A549 (cell line): ENCODE measurements around the gene DLG2. TPM values are rescaled to one million over a fixed set of nuclear protein-coding genes. Genes with fewer than 3 reads are reported as not detected.

Source experiments
- ATAC-seq, 2 experiments: fragments of 200-7000 bp in 1 of 2; fragments of >200 bp in 1 of 2; cut with Nextera tagmentation in 1 of 2; cut with Tn5 transposase in 1 of 2; 3 replicates each; pipeline versions ENCODE4 v1.8.0 to v1.9.1; 2018 to 2020; ENCODE audit warnings: mild to moderate bottlenecking in 1 of 2, moderate library complexity in 1 of 2
- CTCF ChIA-PET: fragments of 300-600 bp; sonication (Branson Sonifier 250); formaldehyde crosslinking; extraction: SDS; loops from one replicate; lab custom pipeline; 2021; ENCODE audit warnings: antibody characterized with exemption, inconsistent platforms; lab: Yijun Ruan, JAX
- POLR2A ChIA-PET: fragments of 350-600 bp; formaldehyde crosslinking; extraction: SDS; loops from one replicate; lab custom pipeline; 2021; ENCODE audit warnings: antibody characterized with exemption, inconsistent platforms; lab: Yijun Ruan, JAX
- DNase-seq, 2 experiments: peaks; one replicate each; pipeline versions ENCODE4 v3.0.0 to v3.0.0-alpha.2; 2011 to 2016; ENCODE audit warnings: low read depth in 1 of 2, low spot score in 1 of 2
- FAIRE-seq: peaks from 2 replicates; lab custom pipeline; 2011; peaks lifted over from hg19 to GRCh38; lab: Jason Lieb, UNC
- H3K27ac ChIP-seq, 2 experiments: fragments of >200 bp; sonication (Bioruptor Twin); formaldehyde crosslinking; 3 replicates each; pipeline ENCODE4 v1.5.1; 2016 to 2017
- H3K4me1 ChIP-seq: fragments of >200 bp; sonication (Bioruptor Twin); formaldehyde crosslinking; 3 replicates; pipeline ENCODE4 v1.6.1; 2016
- H3K4me2 ChIP-seq: fragments of >200 bp; sonication (Bioruptor Twin); formaldehyde crosslinking; 3 replicates; pipeline ENCODE4 v1.6.1; 2016
- H3K4me3 ChIP-seq: fragments of >200 bp; sonication (Bioruptor Twin); formaldehyde crosslinking; 3 replicates; pipeline ENCODE4 v1.5.1; 2016
- H3K9me3 ChIP-seq: fragments of >200 bp; sonication (Bioruptor Twin); formaldehyde crosslinking; 3 replicates; pipeline ENCODE4 v1.6.1; 2016
- BHLHE40 ChIP-seq: IDR thresholded peaks from 2 replicates; pipeline ENCODE4 v1.6.1; 2012; ENCODE audit warnings: low read depth, low read length, inconsistent platforms
- CEBPB ChIP-seq, 2 experiments: fragments of >200 bp in 1 of 2; sonication (Bioruptor Twin) in 1 of 2; formaldehyde crosslinking in 1 of 2; IDR thresholded peaks; 2 replicates each; pipeline ENCODE4 v1.6.1; 2012 to 2016
- ESRRA ChIP-seq: fragments of 150-350 bp; IDR thresholded peaks from 2 replicates; pipeline ENCODE4 v1.6.1; 2014; ENCODE audit warnings: mild to moderate bottlenecking, low read length, borderline replicate concordance
- HDAC2 ChIP-seq: fragments of 200-600 bp; sonication (generic); IDR thresholded peaks from 2 replicates; pipeline ENCODE4 v1.6.1; 2016
- HOXB5 ChIP-seq: fragments of 250-450 bp; sonication (Bioruptor Pico); IDR thresholded peaks from 2 replicates; pipeline ENCODE4 v1.5.0; 2020; ENCODE audit warnings: mild to moderate bottlenecking, moderate library complexity
- JUN ChIP-seq, 2 experiments: fragments of >200 bp; sonication (Bioruptor Twin); formaldehyde crosslinking; IDR thresholded peaks; 2 replicates in 1 of 2; 3 replicates in 1 of 2; pipeline ENCODE4 v1.6.1; 2016 to 2017
- JUNB ChIP-seq: fragments of >200 bp; sonication (Bioruptor Twin); formaldehyde crosslinking; IDR thresholded peaks from 2 replicates; pipeline ENCODE4 v1.6.1; 2016
- KDM5A ChIP-seq: fragments of 200-600 bp; sonication (generic); IDR thresholded peaks from 2 replicates; pipeline ENCODE4 v1.6.1; 2016; ENCODE audit warnings: antibody characterized with exemption, mild to moderate bottlenecking
- MAZ ChIP-seq: fragments of 150-350 bp; IDR thresholded peaks from 2 replicates; pipeline ENCODE4 v1.6.1; 2014; ENCODE audit warnings: antibody characterized with exemption, low read depth, low read length, borderline replicate concordance
- NFE2L2 ChIP-seq: fragments of 150-350 bp; conservative IDR thresholded peaks from 2 replicates; pipeline ENCODE4 v1.6.1; 2014; ENCODE audit warnings: low read length
- NPAS2 ChIP-seq: fragments of 250-450 bp; sonication (Bioruptor Pico); IDR thresholded peaks from 2 replicates; pipeline ENCODE4 v1.8.0; 2022; ENCODE audit warnings: mild to moderate bottlenecking, moderate library complexity, borderline replicate concordance
- PHF8 ChIP-seq: fragments of 200-600 bp; sonication (generic); IDR thresholded peaks from 2 replicates; pipeline ENCODE4 v1.6.1; 2016; ENCODE audit warnings: low read depth, mild to moderate bottlenecking, antibody characterized with exemption, moderate library complexity, borderline replicate concordance
- POLR2A ChIP-seq: IDR thresholded peaks from 2 replicates; pipeline ENCODE4 v1.6.1; 2012; ENCODE audit warnings: mild to moderate bottlenecking, low read length
- POLR2AphosphoS2 ChIP-seq: conservative IDR thresholded peaks from 2 replicates; pipeline ENCODE4 v1.6.1; 2012; ENCODE audit warnings: low read length, improper control_type of control experiment, inconsistent platforms
- RAD21 ChIP-seq, 2 experiments: fragments of >200 bp in 1 of 2; sonication (Bioruptor Twin) in 1 of 2; formaldehyde crosslinking in 1 of 2; IDR thresholded peaks in 1 of 2; conservative IDR thresholded peaks in 1 of 2; 2 replicates in 1 of 2; 3 replicates in 1 of 2; pipeline ENCODE4 v1.6.1; 2012 to 2018; ENCODE audit warnings: inconsistent platforms in 1 of 2
- RCOR1 ChIP-seq: fragments of 150-350 bp; IDR thresholded peaks from 2 replicates; pipeline ENCODE4 v1.6.1; 2014; ENCODE audit warnings: antibody characterized with exemption, low read length, low read depth
- RFX5 ChIP-seq: fragments of 450-650 bp; IDR thresholded peaks from 2 replicates; pipeline ENCODE4 v1.7.1; 2014; ENCODE audit warnings: antibody characterized with exemption, mild to moderate bottlenecking, moderate library complexity
- RNF2 ChIP-seq: fragments of 200-600 bp; sonication (generic); IDR thresholded peaks from 2 replicates; pipeline ENCODE4 v1.6.1; 2016; ENCODE audit warnings: low read depth, mild to moderate bottlenecking, antibody characterized with exemption, moderate library complexity, borderline replicate concordance
- TFCP2L1 ChIP-seq: fragments of 250-450 bp; sonication (Bioruptor Pico); IDR thresholded peaks from 2 replicates; pipeline ENCODE4 v1.5.0; 2021; ENCODE audit warnings: mild to moderate bottlenecking
- ZC3H11A ChIP-seq: fragments of 450-650 bp; IDR thresholded peaks from 2 replicates; pipeline ENCODE4 v1.6.1; 2014; ENCODE audit warnings: antibody characterized with exemption, mild to moderate bottlenecking
- ZFP36 ChIP-seq: fragments of 450-650 bp; IDR thresholded peaks from 2 replicates; pipeline ENCODE4 v1.6.1; 2014; ENCODE audit warnings: borderline replicate concordance; ENCODE audit not compliant: partially characterized antibody
- ZSCAN20 ChIP-seq: fragments of 250-450 bp; sonication (Bioruptor Pico); IDR thresholded peaks from 2 replicates; pipeline ENCODE4 v1.8.0; 2022; ENCODE audit warnings: mild to moderate bottlenecking, moderate library complexity
- WGBS: methylation state at CpG from one replicate; pipeline ENCODE4 v1.1.6; 2017; ENCODE audit errors: missing lambda C conversion rate; 5-methylcytosine and 5-hydroxymethylcytosine counted together
- polyA plus RNA-seq, 4 experiments: library from polyadenylated mRNA; depleted of rRNA in 3 of 4; stranded (reverse); fragments of >200 nt; fragmentation: RNase III in 1 of 4; extraction: RNeasy Plus Mini Kit Qiagen cat#74134 plus additional on column Dnase treatment in 1 of 4; gene quantifications; 2 replicates in 3 of 4; 3 replicates in 1 of 4; pipeline ENCODE4 v1.2.3, GENCODE V29; 2011 to 2017
- TF ChIP-seq, protein P1 (sequence below): fragments of >200 bp; sonication (Bioruptor Twin); formaldehyde crosslinking; IDR thresholded peaks from 3 replicates; pipeline ENCODE4 v1.6.1; 2016
- TF ChIP-seq, protein P2 (sequence below): fragments of 450-650 bp; IDR thresholded peaks from 2 replicates; pipeline ENCODE4 v1.6.1; 2014; ENCODE audit warnings: antibody characterized with exemption
- TF ChIP-seq, protein P3 (sequence below): IDR thresholded peaks from 2 replicates; pipeline ENCODE4 v1.6.1; 2012; ENCODE audit warnings: low read depth, borderline replicate concordance
- TF ChIP-seq, protein P4 (sequence below): fragments of 250-450 bp; sonication (Bioruptor Pico); IDR thresholded peaks from 2 replicates; pipeline ENCODE4 v1.5.0; 2020; ENCODE audit warnings: low read depth, mild to moderate bottlenecking, moderate library complexity
- TF ChIP-seq, protein P5 (sequence below): IDR thresholded peaks from 2 replicates; pipeline ENCODE4 v1.6.1; 2012
- TF ChIP-seq, protein P6 (sequence below): fragments of 250-450 bp; sonication (Bioruptor Pico); IDR thresholded peaks from 2 replicates; pipeline ENCODE4 v1.5.0; 2021; ENCODE audit warnings: mild to moderate bottlenecking, moderate library complexity, borderline replicate concordance

DLG2 gene
- polyA plus RNA-seq, 2 of the 4 experiments (the other 2 are of a cell fraction), result 0.26 to 0.79 TPM

DNA sequence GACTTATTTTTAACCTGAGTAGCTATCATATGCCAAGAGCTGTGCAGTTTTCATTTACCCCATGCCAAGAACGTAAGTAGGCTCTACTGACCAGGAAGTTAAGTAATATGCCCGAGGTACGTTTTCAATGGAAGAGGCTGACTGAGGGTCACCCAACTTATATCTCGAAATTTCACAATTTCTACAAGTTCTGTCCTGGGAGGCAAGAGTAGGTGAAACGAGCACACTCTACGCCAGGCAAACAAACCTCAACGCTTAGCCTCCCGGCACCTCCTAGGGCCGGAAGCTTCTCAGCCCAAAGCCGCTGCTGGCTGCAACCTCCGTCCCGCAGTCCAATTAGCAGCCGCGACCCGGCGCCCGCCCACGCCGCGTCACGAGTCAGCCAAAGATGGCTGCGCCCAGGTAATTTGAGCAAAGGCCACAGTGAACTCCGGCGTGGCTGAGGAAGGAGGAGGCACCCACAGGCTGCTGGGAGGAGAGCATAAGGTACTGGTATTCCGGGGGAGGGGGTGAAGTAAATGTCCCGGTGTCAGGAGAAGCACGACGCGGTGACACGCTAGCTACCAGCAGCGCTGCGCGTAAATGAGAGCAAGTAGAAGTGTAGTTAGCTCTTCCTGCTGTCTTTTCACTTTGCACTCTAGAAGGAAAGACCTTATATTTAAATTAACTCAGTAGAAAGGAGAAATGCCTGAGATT lies 20.6 kb upstream of the DLG2 start, which contains the start of gene TMEM126A:
Gene TMEM126A, plus strand, starts transcription at position 364 of the 696 bp plus-strand sequence. CDS start 2,289 bp downstream, outside the sequence.
- WGBS, result under 1% methylated on average over 31 of the region's 33 CpGs
- H3K27ac ChIP-seq, result peak within 1 kb of the TSS; percentile 86 to 89
- FAIRE-seq, result peak; percentile 74
- H3K9me3 ChIP-seq, result no peaks in the 10 kb centered on the region
- ChIA-PET POLR2A (interaction anchor here (0.6 to 3.5 kb wide), 10 partner anchors 10 to 598 kb away, joined by 3 to 37 read pairs (median 4); partner anchors contain the start of genes CREBZF, DLG2 and TMEM126B), CTCF (interaction anchor here (0.8 to 2.1 kb wide), 5 partner anchors 11 to 208 kb away, joined by 3 to 6 read pairs (median 3); partner anchors contain the start of gene CCDC83)
- DNase-seq, result peak; percentile 77 to 89
- peak; percentile 97 to 98 for ATAC-seq
- TF ChIP-seq HDAC2 (peak; percentile 58; the same call in 1 of the 2 replicates), ZFP36 (no peak), ZSCAN20 (CRISPR knock-in tag) (0 out of 2 replicates have a peak, but pooled peaks have one; percentile 31), BHLHE40 (no peak), HOXB5 (CRISPR knock-in tag) (no peak), JUNB (no peak), ESRRA (no peak), POLR2AphosphoS2 (no peak; the same call in 1 of the 2 replicates), MAZ (no peak), RCOR1 (no peak), RNF2 (no peak), KDM5A (peak; percentile 97), RAD21 (conservative IDR thresholded peaks at IDR 0.05 in 1 of 2, IDR thresholded peaks at IDR 0.05 in 1 of 2) (no peak), POLR2A (peak; percentile 88), PHF8 (peak; percentile 86), NPAS2 (CRISPR knock-in tag) (no peak), JUN (IDR thresholded peaks at IDR 0.05) (peak; percentile 68 to 79; a peak in 4 of 5 replicates), NFE2L2 (no peak), TFCP2L1 (CRISPR knock-in tag) (no peak), RFX5 (0 out of 2 replicates have a peak, but pooled peaks have one; percentile 23), CEBPB (IDR thresholded peaks at IDR 0.05) (peak in 1 of 2 experiments; percentile 33; a peak in 1 of 4 replicates), ZC3H11A (no peak)
- TF ChIP-seq, protein P1, sequence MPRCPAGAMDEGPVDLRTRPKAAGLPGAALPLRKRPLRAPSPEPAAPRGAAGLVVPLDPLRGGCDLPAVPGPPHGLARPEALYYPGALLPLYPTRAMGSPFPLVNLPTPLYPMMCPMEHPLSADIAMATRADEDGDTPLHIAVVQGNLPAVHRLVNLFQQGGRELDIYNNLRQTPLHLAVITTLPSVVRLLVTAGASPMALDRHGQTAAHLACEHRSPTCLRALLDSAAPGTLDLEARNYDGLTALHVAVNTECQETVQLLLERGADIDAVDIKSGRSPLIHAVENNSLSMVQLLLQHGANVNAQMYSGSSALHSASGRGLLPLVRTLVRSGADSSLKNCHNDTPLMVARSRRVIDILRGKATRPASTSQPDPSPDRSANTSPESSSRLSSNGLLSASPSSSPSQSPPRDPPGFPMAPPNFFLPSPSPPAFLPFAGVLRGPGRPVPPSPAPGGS, result peak; percentile 66; the same call in 1 of the 3 replicates
- TF ChIP-seq, protein P2, sequence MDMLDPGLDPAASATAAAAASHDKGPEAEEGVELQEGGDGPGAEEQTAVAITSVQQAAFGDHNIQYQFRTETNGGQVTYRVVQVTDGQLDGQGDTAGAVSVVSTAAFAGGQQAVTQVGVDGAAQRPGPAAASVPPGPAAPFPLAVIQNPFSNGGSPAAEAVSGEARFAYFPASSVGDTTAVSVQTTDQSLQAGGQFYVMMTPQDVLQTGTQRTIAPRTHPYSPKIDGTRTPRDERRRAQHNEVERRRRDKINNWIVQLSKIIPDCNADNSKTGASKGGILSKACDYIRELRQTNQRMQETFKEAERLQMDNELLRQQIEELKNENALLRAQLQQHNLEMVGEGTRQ, result peak; percentile 22; the same call in 1 of the 2 replicates
- TF ChIP-seq, protein P3, sequence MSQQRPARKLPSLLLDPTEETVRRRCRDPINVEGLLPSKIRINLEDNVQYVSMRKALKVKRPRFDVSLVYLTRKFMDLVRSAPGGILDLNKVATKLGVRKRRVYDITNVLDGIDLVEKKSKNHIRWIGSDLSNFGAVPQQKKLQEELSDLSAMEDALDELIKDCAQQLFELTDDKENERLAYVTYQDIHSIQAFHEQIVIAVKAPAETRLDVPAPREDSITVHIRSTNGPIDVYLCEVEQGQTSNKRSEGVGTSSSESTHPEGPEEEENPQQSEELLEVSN, result peak; percentile 56; the same call in 1 of the 2 replicates
- TF ChIP-seq, protein P4, sequence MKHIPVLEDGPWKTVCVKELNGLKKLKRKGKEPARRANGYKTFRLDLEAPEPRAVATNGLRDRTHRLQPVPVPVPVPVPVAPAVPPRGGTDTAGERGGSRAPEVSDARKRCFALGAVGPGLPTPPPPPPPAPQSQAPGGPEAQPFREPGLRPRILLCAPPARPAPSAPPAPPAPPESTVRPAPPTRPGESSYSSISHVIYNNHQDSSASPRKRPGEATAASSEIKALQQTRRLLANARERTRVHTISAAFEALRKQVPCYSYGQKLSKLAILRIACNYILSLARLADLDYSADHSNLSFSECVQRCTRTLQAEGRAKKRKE (CRISPR knock-in tag), result no peak
- TF ChIP-seq, protein P5, sequence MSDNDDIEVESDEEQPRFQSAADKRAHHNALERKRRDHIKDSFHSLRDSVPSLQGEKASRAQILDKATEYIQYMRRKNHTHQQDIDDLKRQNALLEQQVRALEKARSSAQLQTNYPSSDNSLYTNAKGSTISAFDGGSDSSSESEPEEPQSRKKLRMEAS, result peak; percentile 82
- TF ChIP-seq, protein P6, sequence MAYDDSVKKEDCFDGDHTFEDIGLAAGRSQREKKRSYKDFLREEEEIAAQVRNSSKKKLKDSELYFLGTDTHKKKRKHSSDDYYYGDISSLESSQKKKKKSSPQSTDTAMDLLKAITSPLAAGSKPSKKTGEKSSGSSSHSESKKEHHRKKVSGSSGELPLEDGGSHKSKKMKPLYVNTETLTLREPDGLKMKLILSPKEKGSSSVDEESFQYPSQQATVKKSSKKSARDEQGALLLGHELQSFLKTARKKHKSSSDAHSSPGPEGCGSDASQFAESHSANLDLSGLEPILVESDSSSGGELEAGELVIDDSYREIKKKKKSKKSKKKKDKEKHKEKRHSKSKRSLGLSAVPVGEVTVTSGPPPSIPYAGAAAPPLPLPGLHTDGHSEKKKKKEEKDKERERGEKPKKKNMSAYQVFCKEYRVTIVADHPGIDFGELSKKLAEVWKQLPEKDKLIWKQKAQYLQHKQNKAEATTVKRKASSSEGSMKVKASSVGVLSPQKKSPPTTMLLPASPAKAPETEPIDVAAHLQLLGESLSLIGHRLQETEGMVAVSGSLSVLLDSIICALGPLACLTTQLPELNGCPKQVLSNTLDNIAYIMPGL, result no peak
- H3K4me2 ChIP-seq, result peak within 1 kb of the TSS; percentile 87
- peak within 1 kb of the TSS; percentile 75 for H3K4me3 ChIP-seq
- H3K4me1 ChIP-seq, result peaks cover 18% of the 10 kb centered on the region; the same call in 2 of the 3 replicates
